ENCODE data around the gene MRPS23. TPM values are rescaled to one million over a fixed set of nuclear protein-coding genes. Genes with fewer than 3 reads are reported as not detected.

The MRPS23 gene
- total and polyA plus RNA-seq, 2 of the 8 experiments (the other 6 are each of a cell fraction or from before 2014, with no cell fraction given): 38.6 to 60.4 TPM

DNA sequence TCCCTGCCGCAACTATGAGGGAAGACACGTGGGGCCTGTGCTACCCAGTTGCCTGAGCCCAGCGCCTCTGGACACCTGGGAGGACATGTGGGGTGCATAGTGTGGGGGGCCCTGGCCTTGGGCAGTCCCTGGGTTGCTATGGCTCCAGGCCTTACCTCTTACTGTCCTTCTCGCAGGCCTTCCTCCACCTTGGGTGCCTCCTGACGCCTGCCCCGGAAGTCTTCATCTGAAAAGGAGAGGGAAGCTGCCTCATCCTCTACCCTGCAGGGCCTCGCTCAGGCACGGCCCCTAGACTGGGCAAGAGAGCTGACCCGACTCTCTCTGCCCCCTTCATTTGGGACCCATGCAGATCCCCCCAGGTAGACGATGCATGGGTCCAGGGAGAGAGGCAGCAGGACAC lies 16.5 kb upstream of the MRPS23 start:
- no peak for DNase-seq (ENCODE audit: low read depth in 1 of 2, low spot score in 2 of 2)
- Histone ChIP-seq H3K36me3 (ENCODE audit: control insufficient read depth in 2 of 4, insufficient read depth in 4 of 4, low read length in 3 of 4) (no peaks in the 10 kb centered on the region; a peak in 1 of 8 replicates), H3K27ac (ENCODE audit: low read depth, low read length) (no peak overlapping the region), H3K79me1 (ENCODE audit: low read depth, low read length) (no peaks in the 10 kb centered on the region), H3K79me2 (ENCODE audit: control insufficient read depth in 1 of 2, insufficient read depth in 2 of 2, low read length in 2 of 2) (no peaks in the 10 kb centered on the region), H3K9me3 (ENCODE audit: insufficient read depth in 2 of 2, low read depth in 1 of 2, low read length in 1 of 2) (no peaks in the 10 kb centered on the region), H2AK5ac (ENCODE audit: low read depth, low read length) (no peak overlapping the region), H4K91ac (replicated peaks; ENCODE audit: insufficient read length, low read length) (no peak overlapping the region), H2AFZ (ENCODE audit: low read length) (no peak overlapping the region), H4K20me1 (replicated peaks in 1 of 2; ENCODE audit: control insufficient read depth in 1 of 2, insufficient read depth in 2 of 2, low read length in 2 of 2) (no peaks in the 10 kb centered on the region), H3K4me3 (ENCODE audit: extremely low read depth in 1 of 4, insufficient read depth in 2 of 4, low read depth in 3 of 4, low read length in 4 of 4) (no peak overlapping the region), H3K4me2 (ENCODE audit: insufficient read depth in 1 of 2, low read depth in 2 of 2, low read length in 2 of 2) (no peak overlapping the region), H3K14ac (ENCODE audit: insufficient read length) (no peak overlapping the region), H2BK20ac (ENCODE audit: low read length) (no peak overlapping the region), H2BK12ac (ENCODE audit: low read depth, low read length) (peak overlapping the region; percentile 52; the same call in 1 of the 2 replicates), H4K8ac (ENCODE audit: extremely low read depth, insufficient read depth, low read length) (no peak overlapping the region), H3K18ac (ENCODE audit: extremely low read depth, low read length) (no peak overlapping the region), H2BK15ac (ENCODE audit: low read length) (no peak overlapping the region), H4K5ac (ENCODE audit: insufficient read length, low read depth, low read length) (no peak overlapping the region), H3K4me1 (replicated peaks in 1 of 4; ENCODE audit: control insufficient read depth in 3 of 4, insufficient read depth in 4 of 4, low read length in 3 of 4) (peaks cover 0 to 22% (median 18%) of the 10 kb centered on the region in 4 experiments; a peak in 6 of 7 replicates), H2BK120ac (replicated peaks; ENCODE audit: low read depth, low read length) (no peak overlapping the region), H2BK5ac (ENCODE audit: low read depth, low read length) (no peak overlapping the region), H3K23me2 (ENCODE audit: low read depth, low read length) (peaks cover 8% of the 10 kb centered on the region; the same call in 1 of the 2 replicates), H3K9ac (replicated peaks in 1 of 4; ENCODE audit: extremely low read depth in 1 of 4, low read depth in 3 of 4, low read length in 3 of 4) (no peak overlapping the region), H3K56ac (replicated peaks; ENCODE audit: insufficient read length, low read depth, low read length) (no peak overlapping the region), H3K23ac (ENCODE audit: insufficient read length) (no peak overlapping the region), H3K4ac (replicated peaks; ENCODE audit: insufficient read length, low read depth, low read length) (no peak overlapping the region), H3K27me3 (replicated peaks in 1 of 4; ENCODE audit: control insufficient read depth in 3 of 4, extremely low read depth in 1 of 4, insufficient read depth in 3 of 4, low read length in 3 of 4) (peaks cover 0 to 18% (median 15%) of the 10 kb centered on the region in 4 experiments; a peak in 5 of 7 replicates)
- POLR2A ChIA-PET (ENCODE audit: partially characterized antibody): interaction anchor here (1.7 to 32.5 kb wide), 4 partner anchors 82 to 291 kb away, joined by 3 to 672 read pairs (median 4); partner anchors contain the start of genes SRSF1 and VEZF1
- no peak for FAIRE-seq
- WGBS, 2 experiments (ENCODE audit: extremely low coverage in 1 of 2, insufficient coverage in 1 of 2, insufficient read length in 1 of 2, insufficient replicate concordance in 2 of 2, low coverage in 1 of 2, low lambda C conversion rate in 2 of 2, missing lambda C conversion rate in 1 of 2): 81% methylated on average over 10 of the region's 10 CpGs; no CpG with 5 or more reads in 1 of the 2 experiments
- CTCF ChIA-PET (ENCODE audit: partially characterized antibody): interaction anchor here (0.6 to 20.7 kb wide), 12 partner anchors 9 to 1523 kb away, joined by 3 to 221 read pairs (median 8); partner anchors contain the start of gene CUEDC1
- TF ChIP-seq CBX8 (IDR thresholded peaks at IDR 0.05; ENCODE audit: borderline replicate concordance, low read depth, low read length) (no peak), NRF1 (IDR thresholded peaks at IDR 0.05; ENCODE audit: low read depth, low read length) (no peak), RBBP5 (IDR thresholded peaks at IDR 0.05; ENCODE audit: borderline replicate concordance, low read depth, low read length) (no peak), FOSL1 (IDR thresholded peaks at IDR 0.05; ENCODE audit: insufficient read depth, low read depth, low read length) (no peak), HDAC2 (IDR thresholded peaks at IDR 0.05; ENCODE audit: borderline replicate concordance in 1 of 2, low read depth in 2 of 2, low read length in 2 of 2) (no peak), NANOG (IDR thresholded peaks at IDR 0.05; ENCODE audit: insufficient read depth, low read depth, low read length, poor library complexity, severe bottlenecking) (no peak), SIN3A (conservative IDR thresholded peaks at IDR 0.05 in 1 of 2, IDR thresholded peaks at IDR 0.05 in 1 of 2; ENCODE audit: low read depth in 1 of 2, low read length in 2 of 2) (no peak), SP1 (IDR thresholded peaks at IDR 0.05; ENCODE audit: low read depth, low read length) (no peak), EGR1 (IDR thresholded peaks at IDR 0.05; ENCODE audit: borderline replicate concordance, low read depth, low read length) (no peak), CEBPB (IDR thresholded peaks at IDR 0.05; ENCODE audit: low read depth, low read length) (no peak), USF2 (IDR thresholded peaks at IDR 0.05; ENCODE audit: low read length) (no peak)
